GM19035 (cell line): ENCODE measurements around the gene RPH3AL.

Experiments used
- ATAC-seq: cut with Tn5 transposase; IDR thresholded peaks from one replicate; pipeline ENCODE4 v1.9.1; 2021; ENCODE audit not compliant: unreplicated experiment

RPH3AL gene

GRCh38 chr17:266219-266618, 86.4 kb downstream of the RPH3AL start:
- no peak for ATAC-seq

GRCh38 chr17:265718-266117, 86.9 kb downstream of the RPH3AL start:
- no peak for ATAC-seq

GRCh38 chr17:263773-264172, 88.8 kb downstream of the RPH3AL start:
- no peak for ATAC-seq

GRCh38 chr17:263271-263670, 89.3 kb downstream of the RPH3AL start:
- no peak for ATAC-seq

GRCh38 chr17:261635-262034, 91.0 kb downstream of the RPH3AL start:
- ATAC-seq: no peak

- no peak for ATAC-seq
These were observed 91.7 kb downstream of the RPH3AL start for GRCh38 chr17:260944-261343.

- ATAC-seq: no peak
These were observed 92.4 kb downstream of the RPH3AL start for GRCh38 chr17:260031-260791.

GRCh38 chr17:259341-259976, 93.1 kb downstream of the RPH3AL start:
- ATAC-seq: no peak

GRCh38 chr17:258906-259305, 93.7 kb downstream of the RPH3AL start:
- ATAC-seq: no peak

- ATAC-seq: no peak
These were observed 94.4 kb downstream of the RPH3AL start for GRCh38 chr17:258045-258734.

- ATAC-seq: no peak
These were observed 99.3 kb downstream of the RPH3AL start for GRCh38 chr17:253091-253846.

- no peak for ATAC-seq
These were observed 100.2 kb downstream of the RPH3AL start for GRCh38 chr17:252456-252855.

- no peak for ATAC-seq
These were observed 101.1 kb downstream of the RPH3AL start for GRCh38 chr17:251531-251930.

GRCh38 chr17:250487-251300, 101.9 kb downstream of the RPH3AL start:
- ATAC-seq: no peak

GRCh38 chr17:249236-249993, 103.2 kb downstream of the RPH3AL start:
- no peak for ATAC-seq

GRCh38 chr17:248337-249235, 104.0 kb downstream of the RPH3AL start:
- no peak for ATAC-seq

- ATAC-seq: no peak
These were observed 104.8 kb downstream of the RPH3AL start for GRCh38 chr17:247767-248166.

- no peak for ATAC-seq
These were observed 105.7 kb downstream of the RPH3AL start for GRCh38 chr17:246851-247421.
